ENCODE data around the gene HAUS7.
"Not testable (repeated sequence)": the region's sequence is repeated elsewhere in the genome, so short reads cannot be mapped to it uniquely, and the experiment has no call there.

The HAUS7 gene

GRCh38 chrX:153405426-153405825, 65.0 kb downstream of the HAUS7 start:
- no peak for DNase-seq

- DNase-seq: not testable (repeated sequence)
These were observed 66.0 kb downstream of the HAUS7 start for GRCh38 chrX:153404333-153404732.

- no peak for DNase-seq
These were observed 69.1 kb downstream of the HAUS7 start, which contains the start of gene PNMA6E for GRCh38 chrX:153401133-153401764. TSS of gene PNMA6E (minus strand) at chrX:153401350. CDS start at chrX:153398849, 2,501 bp downstream.

- no peak for DNase-seq
These were observed 69.9 kb downstream of the HAUS7 start for GRCh38 chrX:153400146-153401132.

- no peak for DNase-seq
These were observed 72.0 kb downstream of the HAUS7 start for GRCh38 chrX:153398275-153398960.

Data from NCI-H187 treated with DMSO at 0.1 percent for 48 hours (cell line).